Type B pancreatic cell (in vitro differentiated cells): ENCODE measurements around the gene RNF225. TPM values are rescaled to one million over a fixed set of nuclear protein-coding genes. Genes with fewer than 3 reads are reported as not detected.

ENCODE experiments used
- DNase-seq: peaks from one replicate; pipeline ENCODE4 v3.0.0; 2021; ENCODE audit warnings: mixed read lengths; ENCODE audit not compliant: unreplicated experiment; ENCODE audit errors: extremely low spot score
- H3K27ac Mint-ChIP-seq: 2 replicates; pipeline ENCODE4 v1.8.0; 2021; ENCODE audit warnings: mild to moderate bottlenecking, mixed read lengths
- H3K27me3 Mint-ChIP-seq: 2 replicates; pipeline ENCODE4 v1.8.0; 2021; ENCODE audit warnings: mixed read lengths
- H3K36me3 Mint-ChIP-seq: 2 replicates; pipeline ENCODE4 v1.8.0; 2021; ENCODE audit warnings: mixed read lengths
- H3K4me1 Mint-ChIP-seq: one replicate; pipeline ENCODE4 v1.8.0; 2021; ENCODE audit warnings: mixed read lengths; ENCODE audit not compliant: unreplicated experiment
- H3K4me3 Mint-ChIP-seq: 2 replicates; pipeline ENCODE4 v1.8.0; 2021; ENCODE audit warnings: mild to moderate bottlenecking, mixed read lengths
- H3K9me3 Mint-ChIP-seq: 2 replicates; pipeline ENCODE4 v1.8.0; 2021; ENCODE audit warnings: mixed read lengths
- CTCF ChIP-seq: fragments of 200-600 bp; sonication (generic); conservative IDR thresholded peaks from 2 replicates; pipeline ENCODE4 v1.5.0; 2021; ENCODE audit warnings: antibody characterized with exemption, mild to moderate bottlenecking
- total RNA-seq: library from RNA; stranded (reverse); gene quantifications from 2 replicates; pipeline ENCODE4 v1.2.1, GENCODE V29; 2021; ENCODE audit warnings: low replicate concordance

The RNF225 gene
- total RNA-seq, 1 donor from 2014 or later = 1.0 TPM

- Mint-ChIP-seq H3K36me3 (peaks cover 8% of the 10 kb centered on the region), H3K4me3 (peak within 1 kb of the TSS; percentile 95), H3K27ac (peak within 1 kb of the TSS; percentile 94), H3K27me3 (no peaks in the 10 kb centered on the region), H3K9me3 (no peaks in the 10 kb centered on the region), H3K4me1 (peaks cover 21% of the 10 kb centered on the region)
- no peak for TF ChIP-seq CTCF
- DNase-seq = peak; percentile 97
These were observed 12.9 kb downstream of the RNF225 start, which contains the start of gene ZNF584 for GRCh38 chr19:58408152-58409009. TSS of gene ZNF584 (plus strand) at chr19:58408649. CDS start at chr19:58409148, 499 bp downstream.

GRCh38 chr19:58409010-58409790, 13.7 kb downstream of the RNF225 start:
- Mint-ChIP-seq H3K4me1 (peaks cover 17% of the 10 kb centered on the region), H3K4me3 (peak overlapping the region; percentile 95), H3K27ac (peak overlapping the region; percentile 80), H3K9me3 (no peaks in the 10 kb centered on the region), H3K36me3 (peaks cover 8% of the 10 kb centered on the region), H3K27me3 (no peaks in the 10 kb centered on the region)
- no peak for DNase-seq
- TF ChIP-seq CTCF = no peak

GRCh38 chr19:58416604-58417003, 21.1 kb downstream of the RNF225 start:
- no peak for TF ChIP-seq CTCF
- Mint-ChIP-seq H3K4me1 (no peaks in the 10 kb centered on the region), H3K9me3 (no peaks in the 10 kb centered on the region), H3K4me3 (no peak overlapping the region), H3K27ac (no peak overlapping the region), H3K27me3 (no peaks in the 10 kb centered on the region), H3K36me3 (peaks cover 34% of the 10 kb centered on the region)
- no peak for DNase-seq

GRCh38 chr19:58417071-58417470, 21.6 kb downstream of the RNF225 start:
- peaks cover 36% of the 10 kb centered on the region for H3K36me3 Mint-ChIP-seq
- no peak for TF ChIP-seq CTCF
- H3K9me3 Mint-ChIP-seq = peaks cover 1% of the 10 kb centered on the region
- H3K4me3 Mint-ChIP-seq = no peak overlapping the region
- no peak for DNase-seq
- no peaks in the 10 kb centered on the region for H3K4me1 Mint-ChIP-seq
- H3K27me3 Mint-ChIP-seq = no peaks in the 10 kb centered on the region
- no peak overlapping the region for H3K27ac Mint-ChIP-seq

- Mint-ChIP-seq H3K9me3 (peaks cover 5% of the 10 kb centered on the region), H3K4me1 (no peaks in the 10 kb centered on the region), H3K27ac (no peak overlapping the region), H3K36me3 (peaks cover 34% of the 10 kb centered on the region), H3K27me3 (no peaks in the 10 kb centered on the region), H3K4me3 (no peak overlapping the region)
- no peak for DNase-seq
- no peak for TF ChIP-seq CTCF
These were observed 33.2 kb downstream of the RNF225 start for GRCh38 chr19:58428617-58429016.
